ENCODE results near the gene MAPK8.

MAPK8 gene

GRCh38 chr10:48474765-48475365 lies 168.4 kb downstream of the MAPK8 start:
- Histone ChIP-seq H3K4me3 (ENCODE audit: low read depth, low read length) (no peak overlapping the region), H3K4me1 (peaks cover 22% of the 10 kb centered on the region), H3K9me3 (no peaks in the 10 kb centered on the region), H3K36me3 (no peaks in the 10 kb centered on the region), H3K27me3 (no peaks in the 10 kb centered on the region)
- no peak for TF ChIP-seq CTCF (IDR thresholded peaks at IDR 0.05; ENCODE audit: low read depth, low read length)
- no peak for DNase-seq

GRCh38 chr10:48475943-48476278 lies 169.4 kb downstream of the MAPK8 start:
- Histone ChIP-seq H3K4me3 (ENCODE audit: low read depth, low read length) (no peak overlapping the region), H3K36me3 (no peaks in the 10 kb centered on the region), H3K4me1 (peaks cover 17% of the 10 kb centered on the region), H3K9me3 (no peaks in the 10 kb centered on the region), H3K27me3 (no peaks in the 10 kb centered on the region)
- no peak for TF ChIP-seq CTCF (IDR thresholded peaks at IDR 0.05; ENCODE audit: low read depth, low read length)
- no peak for DNase-seq

- DNase-seq = peak; percentile 76
- H3K36me3 ChIP-seq = no peaks in the 10 kb centered on the region
- no peaks in the 10 kb centered on the region for H3K9me3 ChIP-seq
- no peak for TF ChIP-seq CTCF (IDR thresholded peaks at IDR 0.05; ENCODE audit: low read depth, low read length)
- H3K27me3 ChIP-seq = no peaks in the 10 kb centered on the region
- peaks cover 19% of the 10 kb centered on the region for H3K4me1 ChIP-seq
- no peak overlapping the region for H3K4me3 ChIP-seq (ENCODE audit: low read depth, low read length)
Observed at GRCh38 chr10:48476279-48476982, 170.0 kb downstream of the MAPK8 start.

- no peak for TF ChIP-seq CTCF (IDR thresholded peaks at IDR 0.05; ENCODE audit: low read depth, low read length)
- peaks cover 19% of the 10 kb centered on the region for H3K4me1 ChIP-seq
- H3K36me3 ChIP-seq = no peaks in the 10 kb centered on the region
- no peak for DNase-seq
- H3K9me3 ChIP-seq = no peaks in the 10 kb centered on the region
- no peaks in the 10 kb centered on the region for H3K27me3 ChIP-seq
- H3K4me3 ChIP-seq (ENCODE audit: low read depth, low read length) = no peak overlapping the region
Observed at GRCh38 chr10:48477141-48477540, 170.7 kb downstream of the MAPK8 start.

GRCh38 chr10:48477616-48478015 lies 171.1 kb downstream of the MAPK8 start:
- H3K4me3 ChIP-seq (ENCODE audit: low read depth, low read length) = no peak overlapping the region
- no peak for TF ChIP-seq CTCF (IDR thresholded peaks at IDR 0.05; ENCODE audit: low read depth, low read length)
- no peaks in the 10 kb centered on the region for H3K36me3 ChIP-seq
- DNase-seq = no peak
- no peaks in the 10 kb centered on the region for H3K9me3 ChIP-seq
- H3K27me3 ChIP-seq = no peaks in the 10 kb centered on the region
- H3K4me1 ChIP-seq = peaks cover 19% of the 10 kb centered on the region

GRCh38 chr10:48478469-48478868 lies 172.0 kb downstream of the MAPK8 start:
- H3K36me3 ChIP-seq = no peaks in the 10 kb centered on the region
- TF ChIP-seq CTCF (IDR thresholded peaks at IDR 0.05; ENCODE audit: low read depth, low read length) = no peak
- H3K4me3 ChIP-seq (ENCODE audit: low read depth, low read length) = no peak overlapping the region
- no peaks in the 10 kb centered on the region for H3K9me3 ChIP-seq
- H3K27me3 ChIP-seq = no peaks in the 10 kb centered on the region
- H3K4me1 ChIP-seq = peaks cover 19% of the 10 kb centered on the region
- no peak for DNase-seq

Data from BE2C (cell line).